Chondrocyte (in vitro differentiated cells): ENCODE measurements around the gene HMHB1. TPM values are rescaled to one million over a fixed set of nuclear protein-coding genes. Genes with fewer than 3 reads are reported as not detected.

Experiments
- DNase-seq: peaks from one replicate; pipeline ENCODE4 v3.0.0; 2021; ENCODE audit warnings: mixed read lengths, low spot score
- H3K27ac Mint-ChIP-seq: one replicate; pipeline ENCODE4 v1.8.0; 2021; ENCODE audit warnings: mild to moderate bottlenecking, moderate library complexity, mixed read lengths; ENCODE audit not compliant: unreplicated experiment
- H3K27me3 Mint-ChIP-seq: 2 replicates; pipeline ENCODE4 v1.8.0; 2021; ENCODE audit warnings: low read depth, mixed read lengths
- H3K36me3 Mint-ChIP-seq: 2 replicates; pipeline ENCODE4 v1.8.0; 2021; ENCODE audit warnings: low read depth, mixed read lengths
- H3K4me1 Mint-ChIP-seq: 2 replicates; pipeline ENCODE4 v1.8.0; 2021; ENCODE audit warnings: low read depth, mild to moderate bottlenecking, mixed read lengths
- H3K4me3 Mint-ChIP-seq: one replicate; pipeline ENCODE4 v1.8.0; 2021; ENCODE audit warnings: mild to moderate bottlenecking, moderate library complexity, mixed read lengths; ENCODE audit not compliant: unreplicated experiment
- H3K9me3 Mint-ChIP-seq: 2 replicates; pipeline ENCODE4 v1.8.0; 2021; ENCODE audit warnings: low read depth, mixed read lengths
- CTCF ChIP-seq: fragments of 200-600 bp; sonication (generic); IDR thresholded peaks from 2 replicates; pipeline ENCODE4 v1.5.0; 2021; ENCODE audit warnings: antibody characterized with exemption, mild to moderate bottlenecking, moderate library complexity
- total RNA-seq: library from RNA; stranded (reverse); gene quantifications from 3 replicates; pipeline ENCODE4 v1.2.1, GENCODE V29; 2021

Gene HMHB1
- total RNA-seq, 1 donor from 2014 or later: not detected

GRCh38 chr5:143779506-143779905 lies 32.5 kb upstream of the HMHB1 start:
- no peak for DNase-seq
- no peaks in the 10 kb centered on the region for H3K36me3 Mint-ChIP-seq
- no peak overlapping the region for H3K4me3 Mint-ChIP-seq
- no peak for TF ChIP-seq CTCF
- peaks cover 7% of the 10 kb centered on the region for H3K9me3 Mint-ChIP-seq
- H3K27me3 Mint-ChIP-seq: no peaks in the 10 kb centered on the region
- H3K4me1 Mint-ChIP-seq: peaks cover 12% of the 10 kb centered on the region
- no peak overlapping the region for H3K27ac Mint-ChIP-seq

GRCh38 chr5:143781993-143782520 lies 29.9 kb upstream of the HMHB1 start:
- Mint-ChIP-seq H3K36me3 (no peaks in the 10 kb centered on the region), H3K27ac (no peak overlapping the region), H3K27me3 (no peaks in the 10 kb centered on the region), H3K4me3 (no peak overlapping the region), H3K9me3 (peaks cover 14% of the 10 kb centered on the region), H3K4me1 (peaks cover 12% of the 10 kb centered on the region)
- no peak for DNase-seq
- TF ChIP-seq CTCF: no peak

DNA sequence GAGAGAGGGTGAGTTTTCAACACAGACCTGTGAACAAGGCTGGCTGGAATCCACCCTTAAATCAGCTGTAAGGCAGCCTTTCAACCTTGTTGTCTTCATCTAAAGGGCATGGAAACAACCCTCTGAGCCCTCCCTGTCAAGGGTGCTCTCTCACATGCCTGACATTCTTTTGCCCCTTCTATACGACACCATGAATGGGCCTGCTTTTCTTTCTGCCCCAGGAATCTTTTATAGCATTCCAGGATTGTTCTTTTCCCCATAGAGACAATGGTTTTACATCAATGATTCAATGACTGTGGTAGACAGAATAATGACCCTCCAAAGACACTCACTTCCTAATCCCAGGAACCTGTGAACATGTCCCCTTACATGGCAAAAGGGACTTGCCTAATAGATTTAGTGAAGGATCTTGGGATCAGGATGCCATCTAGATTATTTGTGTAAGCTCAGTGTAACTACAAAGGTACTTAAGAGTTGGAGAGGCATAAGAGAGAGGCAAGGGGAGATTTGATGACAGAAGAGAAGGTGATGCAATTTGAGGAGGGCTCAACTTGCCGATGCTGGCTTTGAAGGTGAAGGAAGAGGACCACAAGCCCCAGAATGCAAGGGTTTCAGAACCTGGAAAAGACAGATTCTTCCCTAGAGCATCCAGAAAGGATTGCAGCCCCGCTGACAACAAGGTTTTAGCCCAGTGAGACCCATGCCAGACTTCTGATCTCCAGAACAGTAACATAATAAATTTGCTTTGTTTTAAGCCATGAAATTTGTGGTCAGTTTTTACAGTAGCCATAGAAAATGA lies 29.2 kb upstream of the HMHB1 start:
- no peak for DNase-seq
- no peaks in the 10 kb centered on the region for H3K27me3 Mint-ChIP-seq
- H3K4me1 Mint-ChIP-seq: peaks cover 12% of the 10 kb centered on the region
- no peaks in the 10 kb centered on the region for H3K36me3 Mint-ChIP-seq
- no peak overlapping the region for H3K4me3 Mint-ChIP-seq
- H3K9me3 Mint-ChIP-seq: peaks cover 13% of the 10 kb centered on the region
- TF ChIP-seq CTCF: no peak
- H3K27ac Mint-ChIP-seq: no peak overlapping the region

GRCh38 chr5:143788401-143788800 lies 23.6 kb upstream of the HMHB1 start:
- Mint-ChIP-seq H3K9me3 (peaks cover 9% of the 10 kb centered on the region), H3K4me3 (no peak overlapping the region), H3K27ac (no peak overlapping the region), H3K27me3 (no peaks in the 10 kb centered on the region), H3K36me3 (no peaks in the 10 kb centered on the region), H3K4me1 (peaks cover 13% of the 10 kb centered on the region)
- no peak for TF ChIP-seq CTCF
- no peak for DNase-seq

GRCh38 chr5:143790457-143791112 lies 21.4 kb upstream of the HMHB1 start:
- DNase-seq: no peak
- Mint-ChIP-seq H3K36me3 (no peaks in the 10 kb centered on the region), H3K4me3 (no peak overlapping the region), H3K27ac (no peak overlapping the region), H3K9me3 (no peaks in the 10 kb centered on the region), H3K27me3 (no peaks in the 10 kb centered on the region), H3K4me1 (peaks cover 13% of the 10 kb centered on the region)
- no peak for TF ChIP-seq CTCF
